ENCODE measurements around the gene KRTAP3-3.

DNA sequence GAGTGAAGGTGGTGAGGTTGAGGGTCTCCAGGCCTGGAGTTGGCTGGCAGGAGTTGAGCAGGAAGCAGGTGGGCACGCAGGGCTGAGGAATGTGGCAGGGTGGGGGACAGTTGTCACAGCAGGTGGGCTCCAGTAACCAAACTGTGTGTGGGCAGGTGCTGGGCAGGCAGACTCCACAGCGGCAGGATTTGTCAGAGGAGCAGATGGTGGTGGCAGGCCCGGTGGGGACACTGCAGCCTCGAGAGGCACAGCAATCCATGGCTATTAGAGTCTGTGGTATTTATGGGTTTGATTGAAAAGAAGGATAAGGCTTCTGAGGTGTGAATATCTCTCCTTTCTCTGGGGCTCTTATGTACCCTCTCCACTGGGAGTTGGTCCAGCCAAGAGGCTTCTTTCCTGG lies at the start of gene KRTAP3-3:
- TF ChIP-seq CTCF (IDR thresholded peaks at IDR 0.05): no peak
- TF ChIP-seq POLR2A (IDR thresholded peaks at IDR 0.05): no peak
- no peak for TF ChIP-seq POLR2AphosphoS5 (IDR thresholded peaks at IDR 0.05; ENCODE audit: insufficient read depth in 1 of 2, low read depth in 1 of 2)
